CD4-positive, CD25-positive, alpha-beta regulatory T cell (primary cell): ENCODE data around the gene SSB. TPM values are rescaled to one million over a fixed set of nuclear protein-coding genes. Genes with fewer than 3 reads are reported as not detected.
A peak's percentile ranks its signal among the peaks of the same experiment; 100 is the strongest.
"Not testable (repeated sequence)": the region's sequence is repeated elsewhere in the genome, so short reads cannot be mapped to it uniquely, and the experiment has no call there.

Source experiments
- ATAC-seq, 2 donors: fragments of 150-1000 bp; cut with Tn5 transposase; one replicate each; pipeline ENCODE4 v1.10.0; 2021; ENCODE audit warnings: low read depth in 2 of 2, moderate number of reproducible peaks in 2 of 2, moderate library complexity in 1 of 2
- DNase-seq, 3 donors: peaks; one replicate each; pipeline versions ENCODE4 v3.0.0 to v3.0.0-alpha.2; 2012 to 2022; ENCODE audit warnings: mixed read lengths in 1 of 3
- H3K27ac ChIP-seq: one replicate; pipeline ENCODE4 v1.7.0; 2013; ENCODE audit warnings: mild to moderate bottlenecking, low read length; ENCODE audit not compliant: insufficient read depth, poor library complexity, severe bottlenecking
- H3K27me3 ChIP-seq: one replicate; pipeline ENCODE4 v1.7.0; 2013; ENCODE audit warnings: low read length; ENCODE audit not compliant: control insufficient read depth, insufficient read depth
- H3K36me3 ChIP-seq: one replicate; pipeline ENCODE4 v1.7.0; 2013; ENCODE audit warnings: mild to moderate bottlenecking, low read length, moderate library complexity; ENCODE audit not compliant: control insufficient read depth, insufficient read depth
- H3K4me1 ChIP-seq: 2 replicates; pipeline ENCODE4 v1.7.0; 2013; ENCODE audit warnings: mild to moderate bottlenecking, low read length; ENCODE audit not compliant: insufficient read depth, control insufficient read depth, poor library complexity, severe bottlenecking
- H3K4me3 ChIP-seq: one replicate; pipeline ENCODE4 v1.7.0; 2013; ENCODE audit warnings: low read depth, mild to moderate bottlenecking, low read length, moderate library complexity
- H3K9me3 ChIP-seq, 2 experiments: 1 replicate in 1 of 2; 2 replicates in 1 of 2; pipeline ENCODE4 v1.7.0; 2013; ENCODE audit warnings: low read length in 2 of 2, mild to moderate bottlenecking in 1 of 2, moderate library complexity in 1 of 2; ENCODE audit not compliant: control insufficient read depth in 2 of 2
- H3K27ac Mint-ChIP-seq, 3 donors: one replicate each; pipeline ENCODE4 v1.8.0; 2020 to 2022; ENCODE audit warnings: mild to moderate bottlenecking in 3 of 3, mixed read lengths in 3 of 3, moderate library complexity in 2 of 3
- H3K27me3 Mint-ChIP-seq: one replicate; pipeline ENCODE4 v1.8.0; 2022; ENCODE audit warnings: mild to moderate bottlenecking, mixed read lengths
- H3K36me3 Mint-ChIP-seq: one replicate; pipeline ENCODE4 v1.8.0; 2020; ENCODE audit warnings: mixed read lengths
- H3K4me1 Mint-ChIP-seq, 4 donors: one replicate each; pipeline ENCODE4 v1.8.0; 2020 to 2022; ENCODE audit warnings: mixed read lengths in 4 of 4, mild to moderate bottlenecking in 1 of 4
- H3K4me3 Mint-ChIP-seq, 4 donors: one replicate each; pipeline ENCODE4 v1.8.0; 2020 to 2022; ENCODE audit warnings: mild to moderate bottlenecking in 4 of 4, mixed read lengths in 4 of 4, moderate library complexity in 3 of 4
- H3K9me3 Mint-ChIP-seq, 7 donors: one replicate each; pipeline ENCODE4 v1.8.0; 2020 to 2022; ENCODE audit warnings: mixed read lengths in 7 of 7, mild to moderate bottlenecking in 3 of 7, moderate library complexity in 2 of 7
- polyA plus RNA-seq, 4 donors: library from polyadenylated mRNA; unstranded; fragments of 300-500 nt; fragmentation: Illumina TruSeq; gene quantifications; one replicate each; pipeline ENCODE4 v1.2.3, GENCODE V29; 2021
- total RNA-seq: library from RNA; stranded (reverse); gene quantifications from one replicate; pipeline ENCODE4 v1.2.3, GENCODE V29; 2022

Gene SSB
- total and polyA plus RNA-seq, 5 donors from 2014 or later = 82.0 to 146 (median 107) TPM

- Histone ChIP-seq H3K27me3 (no peaks in the 10 kb centered on the region), H3K36me3 (no peaks in the 10 kb centered on the region), H3K4me3 (no peak overlapping the region), H3K9me3 (no peaks in the 10 kb centered on the region), H3K27ac (no peak overlapping the region), H3K4me1 (no peaks in the 10 kb centered on the region)
- peak overlapping the region in 1 of 3 donors; percentile 70 for H3K27ac Mint-ChIP-seq
- H3K27me3 Mint-ChIP-seq = no peaks in the 10 kb centered on the region
- H3K36me3 Mint-ChIP-seq = peaks cover 12% of the 10 kb centered on the region
- DNase-seq (no peak), ATAC-seq (no peak)
- H3K4me3 Mint-ChIP-seq = no peak overlapping the region
- peaks cover 0 to 1% (median 0%) of the 10 kb centered on the region in 7 donors for H3K9me3 Mint-ChIP-seq
- H3K4me1 Mint-ChIP-seq = peaks cover 28 to 75% (median 44%) of the 10 kb centered on the region in 4 donors
These were observed 41.5 kb downstream of the SSB start for GRCh38 chr2:169839954-169840746.

GRCh38 chr2:169840747-169841142 is 42.1 kb downstream of the SSB start:
- H3K27me3 Mint-ChIP-seq = no peaks in the 10 kb centered on the region
- H3K36me3 Mint-ChIP-seq = peaks cover 12% of the 10 kb centered on the region
- ATAC-seq (no peak), DNase-seq (no peak)
- Histone ChIP-seq H3K36me3 (no peaks in the 10 kb centered on the region), H3K4me3 (no peak overlapping the region), H3K27me3 (no peaks in the 10 kb centered on the region), H3K27ac (no peak overlapping the region), H3K9me3 (no peaks in the 10 kb centered on the region), H3K4me1 (no peaks in the 10 kb centered on the region)
- H3K27ac Mint-ChIP-seq = no peak overlapping the region
- no peak overlapping the region for H3K4me3 Mint-ChIP-seq
- peaks cover 0 to 1% (median 0%) of the 10 kb centered on the region in 7 donors for H3K9me3 Mint-ChIP-seq
- H3K4me1 Mint-ChIP-seq = peaks cover 28 to 76% (median 41%) of the 10 kb centered on the region in 4 donors

- Mint-ChIP-seq H3K4me1 (peaks cover 27 to 79% (median 46%) of the 10 kb centered on the region in 4 donors), H3K36me3 (peaks cover 16% of the 10 kb centered on the region), H3K27ac (peak overlapping the region in 1 of 3 donors; percentile 14)
- H3K4me3 Mint-ChIP-seq, H3K9me3 ChIP-seq, H3K9me3 Mint-ChIP-seq, H3K27ac ChIP-seq, H3K4me3 ChIP-seq, H3K27me3 Mint-ChIP-seq, H3K27me3 ChIP-seq, DNase-seq, ATAC-seq, H3K4me1 ChIP-seq, H3K36me3 ChIP-seq: not testable (repeated sequence)
These were observed 43.0 kb downstream of the SSB start for GRCh38 chr2:169841625-169842024.

- Mint-ChIP-seq H3K9me3 (peaks cover 0 to 2% (median 0%) of the 10 kb centered on the region in 7 donors), H3K27me3 (no peaks in the 10 kb centered on the region), H3K36me3 (peaks cover 27% of the 10 kb centered on the region), H3K27ac (peak overlapping the region in 1 of 3 donors; percentile 43), H3K4me1 (peaks cover 28 to 79% (median 41%) of the 10 kb centered on the region in 4 donors), H3K4me3 (no peak overlapping the region)
- no peaks in the 10 kb centered on the region for H3K27me3 ChIP-seq
- no peak overlapping the region for H3K4me3 ChIP-seq
- H3K4me1 ChIP-seq = peaks cover 6% of the 10 kb centered on the region
- DNase-seq (no peak), ATAC-seq (no peak)
- H3K36me3 ChIP-seq = no peaks in the 10 kb centered on the region
- no peak overlapping the region for H3K27ac ChIP-seq
- H3K9me3 ChIP-seq = no peaks in the 10 kb centered on the region
These were observed 46.3 kb downstream of the SSB start for GRCh38 chr2:169845016-169845415.

GRCh38 chr2:169848959-169849693 is 50.5 kb downstream of the SSB start:
- not testable (repeated sequence) for H3K27me3 Mint-ChIP-seq, H3K27me3 ChIP-seq, H3K9me3 Mint-ChIP-seq, DNase-seq, H3K4me1 ChIP-seq, H3K4me3 ChIP-seq, H3K36me3 ChIP-seq, H3K27ac ChIP-seq, ATAC-seq, H3K9me3 ChIP-seq
- Mint-ChIP-seq H3K4me1 (peaks cover 27 to 61% (median 35%) of the 10 kb centered on the region in 4 donors), H3K4me3 (peak overlapping the region in 1 of 4 donors; percentile 60), H3K27ac (peak overlapping the region in 1 of 3 donors; percentile 60), H3K36me3 (peaks cover 29% of the 10 kb centered on the region)

GRCh38 chr2:169849710-169850109 is 51.0 kb downstream of the SSB start:
- Histone ChIP-seq H3K27me3 (no peaks in the 10 kb centered on the region), H3K4me1 (peaks cover 9% of the 10 kb centered on the region), H3K9me3 (no peaks in the 10 kb centered on the region), H3K4me3 (no peak overlapping the region), H3K36me3 (no peaks in the 10 kb centered on the region), H3K27ac (no peak overlapping the region)
- no peak for ATAC-seq
- H3K4me1 Mint-ChIP-seq = peaks cover 24 to 56% (median 35%) of the 10 kb centered on the region in 4 donors
- H3K36me3 Mint-ChIP-seq = peaks cover 29% of the 10 kb centered on the region
- peak overlapping the region in 1 of 3 donors; percentile 60 for H3K27ac Mint-ChIP-seq
- H3K27me3 Mint-ChIP-seq = no peaks in the 10 kb centered on the region
- H3K9me3 Mint-ChIP-seq = peaks cover 0 to 5% (median 0%) of the 10 kb centered on the region in 7 donors
- DNase-seq = no peak
- peak overlapping the region in 1 of 4 donors; percentile 60 for H3K4me3 Mint-ChIP-seq

GRCh38 chr2:169853041-169853668 is 54.5 kb downstream of the SSB start:
- H3K27ac ChIP-seq = no peak overlapping the region
- peaks cover 9% of the 10 kb centered on the region for H3K4me1 ChIP-seq
- H3K36me3 ChIP-seq = no peaks in the 10 kb centered on the region
- H3K27me3 ChIP-seq = no peaks in the 10 kb centered on the region
- H3K4me1 Mint-ChIP-seq = peaks cover 0 to 32% (median 22%) of the 10 kb centered on the region in 4 donors
- no peak for DNase-seq
- H3K9me3 ChIP-seq = no peaks in the 10 kb centered on the region
- H3K27me3 Mint-ChIP-seq = no peaks in the 10 kb centered on the region
- no peak overlapping the region for H3K4me3 ChIP-seq
- peak overlapping the region in 1 of 3 donors; percentile 40 for H3K27ac Mint-ChIP-seq
- no peak overlapping the region for H3K4me3 Mint-ChIP-seq
- peaks cover 0 to 3% (median 0%) of the 10 kb centered on the region in 7 donors for H3K9me3 Mint-ChIP-seq
- ATAC-seq = no peak
- peaks cover 29% of the 10 kb centered on the region for H3K36me3 Mint-ChIP-seq
